Activated naive CD8-positive, alpha-beta T cell treated with anti-CD3 and anti-CD28 coated beads for 36 hours (primary cell): ENCODE results near the gene NRAS. TPM values are rescaled to one million over a fixed set of nuclear protein-coding genes. Genes with fewer than 3 reads are reported as not detected.
"Not testable (repeated sequence)": the region's sequence is repeated elsewhere in the genome, so short reads cannot be mapped to it uniquely, and the experiment has no call there.

Experiments
- DNase-seq: peaks from one replicate; pipeline ENCODE4 v3.0.0; 2021
- H3K27ac Mint-ChIP-seq: one replicate; pipeline ENCODE4 v1.8.0; 2022; ENCODE audit warnings: mild to moderate bottlenecking, moderate library complexity, mixed read lengths
- H3K27me3 Mint-ChIP-seq: one replicate; pipeline ENCODE4 v1.8.0; 2022; ENCODE audit warnings: mild to moderate bottlenecking, mixed read lengths
- H3K36me3 Mint-ChIP-seq: one replicate; pipeline ENCODE4 v1.8.0; 2021; ENCODE audit warnings: mild to moderate bottlenecking, mixed read lengths
- H3K4me1 Mint-ChIP-seq: one replicate; pipeline ENCODE4 v1.8.0; 2021; ENCODE audit warnings: mixed read lengths
- H3K4me3 Mint-ChIP-seq: one replicate; pipeline ENCODE4 v1.8.0; 2022; ENCODE audit warnings: mild to moderate bottlenecking, moderate library complexity, mixed read lengths
- H3K9me3 Mint-ChIP-seq: one replicate; pipeline ENCODE4 v1.8.0; 2022; ENCODE audit warnings: mixed read lengths
- total RNA-seq, 2 experiments: library from RNA; stranded (reverse); gene quantifications; one replicate each; pipeline ENCODE4 v1.2.3, GENCODE V29; 2021

NRAS gene
- total RNA-seq, result 10 to 100 TPM; 67.7 to 69.4 TPM

GRCh38 chr1:114716304-114717170 lies at the start of gene NRAS:
TSS of gene NRAS (minus strand) at chr1:114716771. CDS start at chr1:114716160, 611 bp downstream.
- Mint-ChIP-seq H3K4me1 (peaks cover 29% of the 10 kb centered on the region), H3K9me3 (no peaks in the 10 kb centered on the region), H3K27me3 (no peaks in the 10 kb centered on the region), H3K36me3 (peaks cover 46% of the 10 kb centered on the region), H3K4me3 (peak within 1 kb of the TSS; percentile 99), H3K27ac (peak within 1 kb of the TSS; percentile 99)
- DNase-seq, result peak; percentile 95

GRCh38 chr1:114764689-114765088 lies 48.1 kb upstream of the NRAS start:
- H3K36me3 Mint-ChIP-seq, result peaks cover 2% of the 10 kb centered on the region
- no peak overlapping the region for H3K4me3 Mint-ChIP-seq
- H3K9me3 Mint-ChIP-seq, result peaks cover 8% of the 10 kb centered on the region
- peaks cover 2% of the 10 kb centered on the region for H3K4me1 Mint-ChIP-seq
- H3K27ac Mint-ChIP-seq, result no peak overlapping the region
- DNase-seq, result no peak
- no peaks in the 10 kb centered on the region for H3K27me3 Mint-ChIP-seq

DNA sequence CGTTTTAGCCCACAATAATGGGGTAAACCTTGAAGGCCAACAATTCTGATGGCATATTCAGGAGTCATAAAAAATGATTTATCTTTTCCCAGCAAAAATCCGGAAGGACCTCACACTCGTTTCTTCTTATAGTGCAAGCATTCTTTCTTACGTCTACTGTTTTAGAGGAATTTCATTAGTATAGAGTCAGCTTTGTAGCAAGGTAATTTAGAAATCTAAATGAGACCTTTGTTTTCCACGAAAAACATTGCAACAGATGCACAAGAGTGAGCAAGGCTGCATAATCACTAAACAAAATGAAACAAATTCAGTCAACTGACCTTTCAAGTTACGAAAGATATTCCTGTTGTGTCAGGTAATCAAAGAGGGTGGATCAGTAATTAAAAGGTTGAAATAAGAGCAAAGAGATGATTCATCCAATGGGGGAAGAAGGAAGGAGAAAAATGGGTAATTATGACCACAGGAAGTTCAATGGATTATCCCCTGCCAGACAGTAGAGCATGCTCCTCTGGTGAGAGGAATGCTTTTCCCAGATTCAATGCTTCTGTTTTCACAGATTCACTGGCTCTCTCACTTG lies 41.8 kb upstream of the NRAS start:
- peaks cover 33% of the 10 kb centered on the region for H3K36me3 Mint-ChIP-seq
- H3K9me3 Mint-ChIP-seq, result peaks cover 6% of the 10 kb centered on the region
- DNase-seq, result no peak
- H3K4me3 Mint-ChIP-seq, result peak overlapping the region; percentile 98
- no peaks in the 10 kb centered on the region for H3K27me3 Mint-ChIP-seq
- peaks cover 38% of the 10 kb centered on the region for H3K4me1 Mint-ChIP-seq
- peak overlapping the region; percentile 100 for H3K27ac Mint-ChIP-seq

- Mint-ChIP-seq H3K4me1 (peaks cover 42% of the 10 kb centered on the region), H3K9me3 (peaks cover under 1% of the 10 kb centered on the region), H3K4me3 (peak within 1 kb of the TSS; percentile 98), H3K27me3 (no peaks in the 10 kb centered on the region), H3K27ac (peak within 1 kb of the TSS; percentile 100), H3K36me3 (peaks cover 32% of the 10 kb centered on the region)
- DNase-seq, result peak; percentile 93
Observed at GRCh38 chr1:114757455-114758255, 41.1 kb upstream of the NRAS start, which contains the start of gene CSDE1. TSS of gene CSDE1 (minus strand) at chr1:114757984. CDS start at chr1:114739890, 18,094 bp downstream.

DNA sequence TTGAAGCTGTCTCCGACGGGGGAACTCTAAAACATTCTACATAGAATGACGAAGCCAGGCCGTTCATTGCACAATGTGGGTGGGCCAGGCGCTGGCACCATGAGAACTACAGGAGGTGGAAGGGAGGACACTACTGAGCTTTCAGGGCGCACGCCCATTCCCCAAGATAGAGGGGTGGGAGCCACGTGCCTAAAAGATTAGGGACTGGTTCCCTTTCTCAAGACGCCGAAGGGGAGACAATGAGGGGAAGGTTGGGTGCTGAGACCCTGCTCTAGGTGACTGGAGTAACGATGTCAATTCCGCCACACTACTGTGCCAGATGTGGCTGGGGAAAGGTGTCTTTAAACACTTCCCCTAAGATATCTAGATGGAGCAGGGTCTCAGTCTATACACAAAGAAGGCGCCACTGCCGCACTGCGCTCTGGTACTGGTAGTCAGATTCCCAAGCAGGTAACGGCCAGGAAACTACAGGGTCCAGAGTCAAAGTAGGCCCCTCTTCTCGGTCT lies 40.4 kb upstream of the NRAS start:
- Mint-ChIP-seq H3K27ac (peak overlapping the region; percentile 100), H3K9me3 (no peaks in the 10 kb centered on the region), H3K4me3 (peak overlapping the region; percentile 98), H3K4me1 (peaks cover 48% of the 10 kb centered on the region), H3K36me3 (peaks cover 38% of the 10 kb centered on the region), H3K27me3 (no peaks in the 10 kb centered on the region)
- DNase-seq, result peak; percentile 10

DNA sequence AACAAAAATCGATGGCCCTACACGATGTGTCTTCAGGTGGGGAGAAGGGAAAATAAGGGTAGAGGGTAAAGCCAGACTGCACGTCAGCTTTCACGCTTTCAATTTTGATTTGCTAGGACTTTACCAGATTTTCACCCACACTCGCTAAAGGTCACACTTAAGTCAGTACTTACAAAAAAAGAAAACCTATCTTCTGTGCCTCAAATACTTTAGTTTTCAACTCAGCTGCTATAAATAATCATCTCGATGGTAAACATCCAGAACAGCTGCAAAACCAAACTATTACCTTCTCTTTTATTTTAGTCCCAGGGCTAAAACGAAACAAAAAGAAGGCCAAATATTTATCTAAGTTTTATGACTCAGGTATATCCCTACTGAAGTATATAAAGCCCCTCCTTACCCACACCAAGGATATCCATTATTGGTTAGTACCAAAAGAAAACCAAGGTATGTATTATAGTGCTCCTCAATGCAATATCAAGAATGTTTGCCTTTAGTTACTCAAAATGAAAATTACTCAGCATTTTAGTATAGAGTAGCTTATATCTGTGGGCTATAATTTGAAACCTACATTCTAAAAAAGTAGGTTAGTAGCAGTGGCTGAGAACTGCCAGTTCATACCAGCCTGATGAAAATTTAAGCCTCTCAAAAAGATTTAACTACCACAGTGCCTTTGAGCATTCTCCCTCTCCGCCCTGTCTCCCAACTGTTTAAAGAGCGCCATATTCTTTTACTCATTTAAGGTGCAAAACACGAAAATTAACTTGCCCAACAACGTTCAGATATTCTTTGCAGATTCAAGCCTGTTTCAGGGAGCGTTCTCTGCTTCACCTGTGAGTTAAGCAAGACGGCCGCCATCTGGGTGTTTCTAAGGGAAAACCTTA lies 39.7 kb upstream of the NRAS start:
- Mint-ChIP-seq H3K4me1 (peaks cover 56% of the 10 kb centered on the region), H3K4me3 (peak overlapping the region; percentile 98), H3K27me3 (no peaks in the 10 kb centered on the region), H3K27ac (peak overlapping the region; percentile 100), H3K9me3 (no peaks in the 10 kb centered on the region), H3K36me3 (peaks cover 42% of the 10 kb centered on the region)
- DNase-seq, result no peak

- DNase-seq, result no peak
- no peaks in the 10 kb centered on the region for H3K9me3 Mint-ChIP-seq
- no peaks in the 10 kb centered on the region for H3K27me3 Mint-ChIP-seq
- H3K4me1 Mint-ChIP-seq, result peaks cover 65% of the 10 kb centered on the region
- H3K4me3 Mint-ChIP-seq, result peak overlapping the region; percentile 98
- H3K36me3 Mint-ChIP-seq, result peaks cover 50% of the 10 kb centered on the region
- peak overlapping the region; percentile 100 for H3K27ac Mint-ChIP-seq
Observed at GRCh38 chr1:114755006-114755931, 38.7 kb upstream of the NRAS start.

DNA sequence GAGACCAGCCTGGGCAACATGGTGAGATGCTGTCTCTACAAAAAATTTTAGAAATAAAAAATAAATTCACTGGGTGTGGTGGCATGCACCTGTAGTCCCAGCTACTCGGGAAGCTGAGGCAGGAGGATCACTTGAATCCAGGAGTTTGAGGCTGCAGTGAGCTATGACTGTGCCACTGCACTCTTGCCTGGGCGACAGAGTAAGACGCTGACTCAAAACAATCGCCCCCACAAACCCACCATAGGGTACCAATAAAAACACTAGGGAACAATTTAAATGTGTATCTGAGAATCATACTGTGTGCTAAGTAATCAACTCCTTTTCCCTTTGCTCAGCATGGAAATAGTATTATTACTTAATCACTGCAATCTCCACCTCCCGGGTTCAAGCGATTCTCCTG lies 37.1 kb upstream of the NRAS start:
- DNase-seq, result peak; percentile 17
- not testable (repeated sequence) for H3K9me3 Mint-ChIP-seq, H3K27me3 Mint-ChIP-seq
- peaks cover 75% of the 10 kb centered on the region for H3K4me1 Mint-ChIP-seq
- H3K27ac Mint-ChIP-seq, result peak overlapping the region; percentile 100
- H3K4me3 Mint-ChIP-seq, result peak overlapping the region; percentile 98
- H3K36me3 Mint-ChIP-seq, result peaks cover 61% of the 10 kb centered on the region

- H3K9me3 Mint-ChIP-seq, result no peaks in the 10 kb centered on the region
- no peak for DNase-seq
- peak overlapping the region; percentile 33 for H3K4me3 Mint-ChIP-seq
- H3K27me3 Mint-ChIP-seq, result no peaks in the 10 kb centered on the region
- H3K4me1 Mint-ChIP-seq, result peaks cover 75% of the 10 kb centered on the region
- peaks cover 66% of the 10 kb centered on the region for H3K36me3 Mint-ChIP-seq
- no peak overlapping the region for H3K27ac Mint-ChIP-seq
Observed at GRCh38 chr1:114753143-114753542, 36.6 kb upstream of the NRAS start.

GRCh38 chr1:114750780-114751179 lies 34.2 kb upstream of the NRAS start:
- Mint-ChIP-seq H3K27ac (peak overlapping the region; percentile 11), H3K36me3 (peaks cover 59% of the 10 kb centered on the region), H3K27me3 (no peaks in the 10 kb centered on the region), H3K4me1 (peaks cover 82% of the 10 kb centered on the region), H3K9me3 (no peaks in the 10 kb centered on the region), H3K4me3 (no peak overlapping the region)
- no peak for DNase-seq

- peaks cover 55% of the 10 kb centered on the region for H3K36me3 Mint-ChIP-seq
Observed at GRCh38 chr1:114749835-114750234, 33.3 kb upstream of the NRAS start.

DNA sequence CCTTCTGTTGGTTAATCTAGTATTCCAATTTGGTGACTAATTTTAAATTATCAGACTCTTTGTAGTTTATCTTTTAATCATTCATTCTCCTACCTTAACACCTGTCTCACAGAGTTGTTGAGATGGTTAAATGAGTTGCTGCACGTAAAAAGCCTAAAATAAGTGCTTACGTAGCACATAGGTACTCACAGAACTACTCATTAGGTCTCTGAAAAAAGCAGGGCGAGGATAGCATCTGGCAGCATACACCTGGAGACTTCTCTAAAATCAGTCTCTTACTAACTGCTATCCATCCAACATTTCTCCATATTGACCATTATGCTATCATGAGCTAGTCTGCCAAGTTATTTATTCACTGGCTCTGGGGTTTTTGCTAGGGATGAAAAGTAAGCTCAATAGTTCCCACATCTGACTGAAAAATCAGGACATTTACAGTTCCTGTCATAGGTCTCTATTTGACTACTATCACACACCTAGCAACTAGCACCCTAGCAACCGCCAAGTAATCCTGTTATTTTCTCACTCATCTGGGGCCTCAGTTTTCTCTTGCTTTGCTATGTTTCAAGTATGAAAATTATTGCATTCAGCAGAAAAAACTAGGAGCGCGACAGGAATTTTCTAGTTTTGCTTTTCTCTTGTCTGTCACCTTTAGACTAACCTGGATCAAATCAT lies 30.0 kb upstream of the NRAS start:
- peak overlapping the region; percentile 45 for H3K27ac Mint-ChIP-seq
- peaks cover 67% of the 10 kb centered on the region for H3K4me1 Mint-ChIP-seq
- H3K4me3 Mint-ChIP-seq, result no peak overlapping the region
- no peaks in the 10 kb centered on the region for H3K27me3 Mint-ChIP-seq
- DNase-seq, result no peak
- H3K9me3 Mint-ChIP-seq, result no peaks in the 10 kb centered on the region
- peaks cover 54% of the 10 kb centered on the region for H3K36me3 Mint-ChIP-seq

More at GRCh38 chr1:114749835-114750234, 33.3 kb upstream of the NRAS start:
- H3K9me3 Mint-ChIP-seq, result no peaks in the 10 kb centered on the region
- peaks cover 82% of the 10 kb centered on the region for H3K4me1 Mint-ChIP-seq
- H3K4me3 Mint-ChIP-seq, result no peak overlapping the region
- no peaks in the 10 kb centered on the region for H3K27me3 Mint-ChIP-seq
- no peak for DNase-seq
- no peak overlapping the region for H3K27ac Mint-ChIP-seq

GRCh38 chr1:114745291-114745690 lies 28.7 kb upstream of the NRAS start:
- Mint-ChIP-seq H3K4me1 (peaks cover 65% of the 10 kb centered on the region), H3K27ac (no peak overlapping the region), H3K36me3 (peaks cover 49% of the 10 kb centered on the region), H3K27me3 (no peaks in the 10 kb centered on the region), H3K4me3 (no peak overlapping the region), H3K9me3 (no peaks in the 10 kb centered on the region)
- DNase-seq, result no peak
